HUDEP-2 (cell line): Measurements from ENCODE around the gene PCDHGB3.
"Not testable (repeated sequence)": the region's sequence is repeated elsewhere in the genome, so short reads cannot be mapped to it uniquely, and the experiment has no call there.

Source experiments
- DNase-seq, 76 experiments: peaks; one replicate each; lab custom pipeline; 2025; ENCODE audit not compliant: unreplicated experiment in 76 of 76; lab: John Stamatoyannopoulos, UW

The PCDHGB3 gene

DNA sequence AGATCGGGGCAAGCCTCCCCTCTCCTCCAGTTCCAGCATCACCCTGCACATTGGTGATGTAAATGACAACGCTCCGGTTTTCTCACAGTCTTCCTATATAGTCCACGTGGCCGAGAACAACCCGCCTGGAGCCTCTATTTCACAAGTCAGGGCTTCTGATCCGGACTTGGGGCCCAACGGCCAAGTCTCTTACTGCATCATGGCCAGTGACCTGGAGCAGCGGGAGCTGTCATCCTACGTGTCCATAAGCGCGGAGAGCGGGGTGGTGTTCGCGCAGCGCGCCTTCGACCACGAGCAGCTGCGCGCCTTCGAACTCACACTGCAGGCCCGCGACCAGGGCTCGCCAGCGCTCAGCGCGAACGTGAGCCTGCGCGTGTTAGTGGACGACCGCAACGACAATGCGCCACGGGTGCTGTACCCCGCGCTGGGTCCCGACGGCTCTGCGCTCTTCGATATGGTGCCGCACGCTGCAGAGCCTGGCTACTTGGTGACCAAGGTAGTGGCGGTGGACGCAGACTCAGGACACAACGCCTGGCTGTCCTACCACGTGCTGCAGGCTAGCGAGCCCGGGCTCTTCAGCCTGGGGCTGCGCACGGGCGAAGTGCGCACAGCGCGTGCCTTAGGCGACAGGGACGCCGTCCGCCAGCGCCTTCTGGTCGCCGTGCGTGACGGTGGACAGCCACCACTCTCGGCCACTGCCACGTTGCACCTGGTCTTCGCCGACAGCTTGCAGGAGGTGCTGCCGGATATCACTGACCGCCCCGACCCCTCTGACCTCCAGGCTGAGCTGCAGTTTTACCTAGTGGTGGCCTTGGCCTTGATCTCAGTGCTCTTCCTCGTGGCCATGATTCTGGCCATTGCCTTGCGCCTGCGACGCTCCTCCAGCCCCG lies 19.4 kb downstream of the PCDHGB3 start:
- no peak for DNase-seq

DNA sequence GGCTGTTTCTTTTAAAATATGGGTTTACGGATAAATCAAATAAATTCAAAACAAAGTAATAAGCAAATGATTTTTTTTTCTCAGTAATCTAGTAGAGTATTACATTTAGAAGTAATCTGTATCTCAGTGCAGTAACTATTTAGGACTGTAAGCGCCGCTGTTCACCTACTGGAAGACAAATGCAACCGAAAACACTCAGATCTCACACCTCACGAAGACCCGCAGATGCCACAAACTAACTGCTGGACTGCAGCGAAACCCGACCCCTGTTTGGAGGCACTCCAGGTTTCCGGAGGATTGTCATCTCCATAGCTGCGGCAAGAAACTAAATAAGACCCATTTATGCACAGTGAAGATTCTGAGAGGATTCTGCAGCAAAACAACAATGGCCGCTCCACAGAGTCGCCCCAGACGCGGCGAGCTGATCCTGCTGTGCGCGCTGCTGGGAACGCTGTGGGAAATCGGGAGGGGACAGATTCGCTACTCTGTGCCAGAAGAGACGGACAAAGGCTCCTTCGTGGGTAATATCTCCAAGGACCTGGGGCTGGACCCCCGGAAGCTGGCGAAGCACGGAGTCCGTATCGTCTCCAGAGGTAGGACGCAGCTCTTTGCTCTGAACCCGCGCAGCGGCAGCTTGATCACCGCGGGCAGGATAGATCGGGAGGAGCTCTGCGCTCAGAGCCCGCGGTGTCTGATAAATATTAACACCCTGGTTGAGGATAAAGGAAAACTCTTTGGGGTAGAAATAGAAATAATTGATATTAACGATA lies 22.6 kb downstream of the PCDHGB3 start, which contains the start of gene PCDHGA8:
TSS of gene PCDHGA8 (plus strand) at position 205 of the 770 bp plus-strand sequence. CDS start at position 386, 181 bp downstream.
- DNase-seq: no peak

DNA sequence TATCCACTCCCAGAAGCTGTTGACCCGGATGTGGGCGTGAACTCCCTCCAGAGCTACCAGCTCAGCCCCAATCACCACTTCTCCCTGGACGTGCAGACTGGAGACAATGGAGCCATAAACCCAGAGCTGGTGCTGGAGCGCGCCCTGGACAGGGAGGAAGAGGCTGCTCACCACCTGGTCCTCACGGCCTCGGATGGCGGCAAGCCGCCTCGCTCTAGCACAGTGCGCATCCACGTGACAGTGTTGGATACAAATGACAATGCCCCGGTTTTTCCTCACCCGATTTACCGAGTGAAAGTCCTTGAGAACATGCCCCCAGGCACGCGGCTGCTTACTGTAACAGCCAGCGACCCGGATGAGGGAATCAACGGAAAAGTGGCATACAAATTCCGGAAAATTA lies 23.2 kb downstream of the PCDHGB3 start:
- DNase-seq: no peak

DNA sequence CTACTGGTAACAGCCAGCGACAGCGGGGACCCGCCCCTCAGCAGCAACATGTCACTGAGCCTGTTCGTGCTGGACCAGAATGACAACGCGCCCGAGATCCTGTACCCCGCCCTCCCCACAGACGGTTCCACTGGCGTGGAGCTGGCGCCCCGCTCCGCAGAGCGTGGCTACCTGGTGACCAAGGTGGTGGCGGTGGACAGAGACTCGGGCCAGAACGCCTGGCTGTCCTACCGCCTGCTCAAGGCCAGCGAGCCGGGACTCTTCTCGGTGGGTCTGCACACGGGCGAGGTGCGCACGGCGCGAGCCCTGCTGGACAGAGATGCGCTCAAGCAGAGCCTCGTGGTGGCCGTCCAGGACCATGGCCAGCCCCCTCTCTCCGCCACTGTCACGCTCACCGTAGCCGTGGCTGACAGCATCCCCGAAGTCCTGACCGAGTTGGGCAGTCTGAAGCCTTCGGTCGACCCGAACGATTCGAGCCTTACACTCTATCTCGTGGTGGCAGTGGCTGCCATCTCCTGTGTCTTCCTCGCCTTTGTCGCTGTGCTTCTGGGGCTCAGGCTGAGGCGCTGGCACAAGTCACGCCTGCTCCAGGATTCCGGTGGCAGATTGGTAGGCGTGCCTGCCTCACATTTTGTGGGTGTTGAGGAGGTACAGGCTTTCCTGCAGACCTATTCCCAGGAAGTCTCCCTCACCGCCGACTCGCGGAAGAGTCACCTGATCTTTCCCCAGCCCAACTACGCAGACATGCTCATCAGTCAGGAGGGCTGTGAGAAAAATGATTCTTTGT lies 24.6 kb downstream of the PCDHGB3 start:
- not testable (repeated sequence) for DNase-seq

DNA sequence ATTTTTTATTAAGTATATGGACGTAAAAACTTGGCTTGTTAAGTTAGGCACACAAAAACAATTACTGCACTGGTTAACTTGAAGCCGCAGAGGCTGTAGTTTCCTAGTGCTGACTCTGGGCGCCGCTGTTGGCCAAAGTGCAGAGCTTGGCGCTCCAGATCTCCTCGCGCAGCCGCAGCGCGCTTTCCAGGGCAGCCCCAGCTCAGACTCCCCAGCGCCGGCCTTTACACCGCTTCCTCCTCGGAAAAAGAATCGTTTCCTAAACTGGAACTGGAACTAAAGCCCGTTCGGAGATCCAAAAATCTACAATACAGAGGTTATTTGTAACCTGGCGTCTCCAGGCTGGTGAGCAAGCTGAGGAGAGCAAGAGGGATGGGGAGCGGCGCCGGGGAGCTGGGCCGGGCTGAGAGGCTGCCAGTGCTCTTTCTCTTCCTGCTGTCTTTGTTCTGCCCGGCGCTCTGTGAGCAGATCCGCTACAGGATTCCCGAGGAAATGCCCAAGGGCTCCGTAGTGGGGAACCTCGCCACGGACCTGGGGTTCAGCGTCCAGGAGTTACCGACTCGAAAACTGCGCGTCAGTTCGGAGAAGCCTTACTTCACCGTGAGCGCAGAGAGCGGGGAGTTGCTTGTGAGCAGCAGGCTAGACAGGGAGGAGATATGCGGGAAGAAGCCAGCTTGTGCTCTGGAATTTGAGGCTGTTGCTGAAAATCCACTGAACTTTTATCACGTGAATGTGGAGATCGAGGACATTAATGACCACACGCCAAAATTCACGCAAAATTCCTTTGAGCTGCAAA lies 27.9 kb downstream of the PCDHGB3 start, which contains the start of gene PCDHGB5:
TSS of gene PCDHGB5 (plus strand) at position 192 of the 796 bp plus-strand sequence. CDS start at position 373, 181 bp downstream.
- DNase-seq: peak in 9 of 76 experiments; percentile 2 to 25 (median 11)

DNA sequence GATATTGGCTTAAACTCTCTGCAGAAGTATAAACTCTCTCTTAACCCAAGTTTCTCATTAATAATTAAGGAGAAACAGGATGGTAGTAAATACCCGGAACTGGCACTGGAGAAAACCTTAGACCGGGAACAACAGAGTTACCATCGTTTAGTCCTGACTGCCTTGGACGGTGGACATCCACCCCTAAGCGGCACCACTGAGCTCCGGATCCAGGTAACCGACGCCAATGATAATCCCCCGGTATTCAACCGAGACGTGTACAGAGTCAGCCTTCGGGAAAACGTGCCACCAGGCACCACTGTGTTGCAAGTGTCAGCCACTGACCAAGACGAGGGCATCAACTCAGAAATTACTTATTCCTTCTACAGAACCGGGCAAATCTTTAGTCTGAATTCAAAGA lies 28.6 kb downstream of the PCDHGB3 start:
- no peak for DNase-seq

DNA sequence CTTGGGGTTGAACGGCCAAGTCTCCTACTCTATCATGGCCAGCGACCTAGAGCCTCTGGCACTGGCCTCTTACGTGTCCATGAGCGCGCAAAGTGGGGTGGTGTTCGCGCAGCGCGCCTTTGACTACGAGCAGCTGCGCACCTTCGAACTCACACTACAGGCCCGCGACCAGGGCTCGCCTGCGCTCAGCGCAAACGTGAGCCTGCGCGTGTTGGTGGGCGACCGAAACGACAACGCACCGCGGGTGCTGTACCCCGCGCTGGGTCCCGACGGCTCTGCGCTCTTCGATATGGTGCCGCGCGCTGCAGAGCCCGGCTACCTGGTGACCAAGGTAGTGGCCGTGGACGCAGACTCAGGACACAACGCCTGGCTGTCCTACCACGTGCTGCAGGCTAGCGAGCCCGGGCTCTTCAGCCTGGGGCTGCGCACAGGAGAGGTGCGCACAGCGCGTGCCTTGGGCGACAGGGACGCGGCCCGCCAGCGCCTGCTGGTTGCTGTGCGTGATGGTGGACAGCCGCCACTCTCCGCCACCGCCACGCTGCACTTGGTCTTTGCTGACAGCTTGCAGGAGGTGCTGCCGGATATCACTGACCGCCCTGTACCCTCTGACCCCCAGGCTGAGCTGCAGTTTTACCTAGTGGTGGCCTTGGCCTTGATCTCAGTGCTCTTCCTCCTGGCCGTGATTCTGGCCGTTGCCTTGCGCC lies 29.7 kb downstream of the PCDHGB3 start:
- no peak for DNase-seq

DNA sequence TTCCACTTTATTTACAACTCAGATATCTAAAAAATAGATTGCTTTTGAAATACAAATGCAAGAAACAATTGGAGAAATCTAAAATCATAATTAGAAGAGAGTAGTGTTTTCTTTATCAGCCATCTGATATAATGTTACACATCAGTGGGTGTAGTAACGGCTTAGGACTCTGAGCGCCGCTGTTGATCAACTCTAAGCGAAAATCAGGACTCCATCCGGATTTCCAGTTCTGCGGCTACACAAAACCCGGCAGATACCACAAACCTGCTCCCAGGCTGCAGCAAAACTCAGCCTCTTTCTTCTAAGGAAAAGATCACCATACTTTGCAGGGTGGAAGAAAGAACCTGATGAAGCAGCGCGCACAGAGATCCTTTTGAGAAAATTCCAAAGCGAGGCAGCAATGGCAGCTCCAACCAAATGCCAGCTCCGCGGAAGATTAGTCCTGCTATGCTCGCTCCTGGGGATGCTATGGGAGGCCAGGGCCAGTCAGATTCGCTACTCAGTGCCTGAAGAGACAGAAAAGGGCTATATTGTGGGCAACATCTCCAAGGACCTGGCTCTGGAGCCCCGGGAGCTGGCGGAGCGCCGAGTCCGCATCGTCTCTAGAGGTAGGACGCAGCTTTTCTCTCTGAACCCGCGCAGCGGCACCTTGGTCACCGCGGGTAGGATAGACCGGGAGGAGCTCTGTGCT lies 32.7 kb downstream of the PCDHGB3 start, which contains the start of gene PCDHGA9:
TSS of gene PCDHGA9 (plus strand) at position 226 of the 691 bp plus-strand sequence. CDS start at position 401, 175 bp downstream.
- no peak for DNase-seq

DNA sequence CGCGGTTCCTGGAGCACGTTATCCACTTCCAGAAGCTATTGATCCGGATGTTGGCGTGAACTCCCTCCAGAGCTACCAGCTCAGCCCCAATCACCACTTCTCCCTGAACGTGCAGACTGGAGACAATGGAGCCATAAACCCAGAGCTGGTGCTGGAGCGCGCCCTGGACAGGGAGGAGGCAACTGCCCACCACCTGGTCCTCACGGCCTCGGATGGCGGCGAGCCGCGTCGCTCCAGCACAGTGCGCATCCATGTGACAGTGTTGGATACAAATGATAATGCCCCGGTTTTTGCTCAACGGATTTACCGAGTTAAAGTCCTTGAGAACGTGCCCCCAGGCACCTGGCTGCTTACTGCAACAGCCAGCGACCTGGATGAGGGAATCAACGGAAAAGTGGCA lies 33.3 kb downstream of the PCDHGB3 start:
- DNase-seq: no peak

DNA sequence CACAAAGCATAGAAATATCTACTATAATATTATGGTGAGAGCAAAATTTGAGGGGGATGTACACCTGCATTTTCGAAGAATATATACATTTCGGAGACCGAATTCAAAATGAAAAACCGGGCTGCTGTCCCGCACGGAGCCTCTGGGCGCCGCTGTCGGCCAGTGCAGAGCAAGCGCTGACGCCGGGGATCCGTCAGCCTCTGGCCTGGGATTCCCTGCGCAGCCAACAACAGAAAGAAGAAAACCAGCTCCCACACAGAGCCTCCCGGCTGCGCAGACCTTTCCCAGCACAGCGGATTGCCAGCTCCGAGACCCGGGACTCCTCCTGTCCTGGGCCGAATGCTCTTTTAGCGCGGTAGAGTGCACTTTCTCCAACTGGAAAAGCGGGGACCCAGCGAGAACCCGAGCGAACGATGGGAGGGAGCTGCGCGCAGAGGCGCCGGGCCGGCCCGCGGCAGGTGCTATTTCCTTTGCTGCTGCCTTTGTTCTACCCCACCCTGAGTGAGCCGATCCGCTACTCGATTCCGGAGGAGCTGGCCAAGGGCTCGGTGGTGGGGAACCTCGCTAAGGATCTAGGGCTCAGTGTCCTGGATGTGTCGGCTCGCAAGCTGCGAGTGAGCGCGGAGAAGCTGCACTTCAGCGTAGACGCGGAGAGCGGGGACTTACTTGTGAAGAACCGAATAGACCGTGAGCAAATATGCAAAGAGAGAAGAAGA lies 37.9 kb downstream of the PCDHGB3 start, which contains the start of gene PCDHGB6:
TSS of gene PCDHGB6 (plus strand) at position 232 of the 716 bp plus-strand sequence. CDS start at position 414, 182 bp downstream.
- DNase-seq: peak in 10 of 76 experiments; percentile 3 to 22 (median 14)

DNA sequence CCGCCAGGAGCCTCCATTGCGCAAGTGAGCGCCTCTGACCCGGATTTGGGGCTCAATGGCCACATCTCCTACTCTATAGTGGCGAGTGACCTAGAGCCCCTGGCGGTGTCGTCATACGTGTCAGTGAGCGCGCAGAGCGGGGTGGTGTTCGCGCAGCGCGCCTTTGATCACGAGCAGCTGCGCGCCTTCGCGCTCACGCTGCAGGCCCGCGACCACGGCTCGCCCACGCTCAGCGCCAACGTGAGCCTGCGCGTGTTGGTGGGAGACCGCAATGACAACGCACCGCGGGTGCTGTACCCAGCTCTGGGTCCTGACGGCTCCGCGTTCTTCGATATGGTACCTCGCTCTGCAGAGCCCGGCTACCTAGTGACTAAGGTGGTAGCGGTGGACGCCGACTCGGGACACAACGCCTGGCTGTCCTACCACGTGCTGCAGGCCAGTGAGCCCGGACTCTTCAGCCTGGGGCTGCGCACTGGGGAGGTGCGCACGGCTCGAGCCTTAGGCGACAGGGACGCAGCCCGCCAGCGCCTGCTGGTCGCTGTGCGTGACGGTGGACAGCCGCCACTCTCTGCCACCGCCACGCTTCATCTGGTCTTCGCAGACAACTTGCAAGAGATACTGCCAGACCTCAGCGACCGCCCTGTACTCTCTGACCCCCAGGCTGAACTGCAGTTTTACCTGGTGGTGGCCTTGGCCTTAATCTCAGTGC lies 39.7 kb downstream of the PCDHGB3 start:
- DNase-seq: no peak

DNA sequence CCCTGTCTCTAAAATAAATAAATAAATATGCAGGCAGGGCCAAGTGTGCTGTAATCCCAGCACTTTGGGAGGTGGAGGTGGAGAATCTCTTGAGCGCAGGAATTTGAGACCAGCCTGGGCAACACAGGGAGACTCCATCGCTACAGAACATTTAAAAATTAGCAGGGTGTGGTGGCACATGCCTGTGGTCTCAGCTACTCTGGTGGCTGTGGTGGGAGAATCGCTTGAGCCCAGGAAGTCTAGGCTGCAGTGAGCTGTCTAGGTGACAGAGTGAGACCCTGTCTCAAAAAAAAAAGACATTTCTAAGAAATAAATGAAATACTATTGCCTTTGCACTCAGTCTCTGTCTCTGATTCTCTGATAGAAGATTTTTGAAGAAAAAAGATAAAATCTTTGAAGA lies 41.5 kb downstream of the PCDHGB3 start:
- no peak for DNase-seq

DNA sequence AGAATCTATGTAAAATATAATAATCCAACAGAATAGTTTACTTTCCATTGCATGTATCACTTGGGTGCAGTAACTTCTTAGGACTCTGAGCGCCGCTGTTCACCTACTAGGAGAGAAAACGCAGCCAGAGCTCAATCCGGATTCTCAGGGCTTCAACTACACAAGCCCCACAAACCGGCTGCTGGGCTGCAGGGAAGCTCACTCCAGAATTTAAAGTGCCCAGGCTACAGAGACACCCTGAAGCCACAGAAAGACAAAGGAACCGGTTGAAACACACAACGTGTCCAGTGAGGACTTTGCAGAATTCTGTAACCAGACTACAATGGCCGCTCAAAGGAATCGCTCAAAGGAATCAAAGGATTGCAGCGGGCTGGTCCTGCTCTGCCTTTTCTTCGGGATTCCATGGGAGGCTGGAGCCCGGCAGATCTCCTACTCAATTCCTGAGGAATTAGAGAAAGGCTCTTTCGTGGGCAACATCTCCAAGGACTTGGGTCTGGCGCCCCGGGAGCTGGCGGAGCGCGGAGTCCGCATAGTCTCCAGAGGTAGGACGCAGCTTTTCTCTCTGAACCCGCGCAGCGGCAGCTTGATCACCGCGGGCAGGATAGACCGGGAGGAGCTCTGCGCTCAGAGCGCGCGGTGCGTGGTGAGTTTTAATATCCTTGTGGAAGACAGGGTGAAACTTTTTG lies 43.0 kb downstream of the PCDHGB3 start, which contains the start of gene PCDHGA10:
TSS of gene PCDHGA10 (plus strand) at position 134 of the 686 bp plus-strand sequence. CDS start at position 323, 189 bp downstream.
- DNase-seq: peak in 54 of 76 experiments; percentile 1 to 67 (median 30)

DNA sequence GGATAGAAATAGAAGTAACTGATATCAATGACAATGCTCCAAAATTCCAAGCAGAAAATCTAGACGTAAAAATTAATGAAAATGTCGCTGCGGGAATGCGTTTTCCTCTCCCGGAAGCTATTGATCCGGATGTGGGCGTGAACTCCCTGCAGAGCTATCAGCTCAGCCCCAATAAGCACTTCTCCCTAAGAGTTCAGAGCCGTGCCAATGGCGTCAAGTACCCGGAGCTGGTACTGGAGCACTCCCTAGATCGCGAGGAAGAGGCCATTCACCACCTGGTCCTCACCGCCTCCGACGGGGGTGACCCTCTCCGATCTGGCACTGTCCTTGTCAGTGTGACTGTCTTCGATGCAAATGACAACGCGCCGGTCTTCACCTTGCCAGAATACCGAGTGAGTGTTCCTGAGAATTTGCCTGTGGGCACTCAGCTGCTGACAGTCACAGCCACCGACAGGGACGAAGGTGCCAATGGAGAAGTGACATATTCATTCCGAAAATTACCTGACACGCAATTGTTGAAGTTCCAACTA lies 43.6 kb downstream of the PCDHGB3 start:
- peak in 1 of 76 experiments; percentile 6 for DNase-seq

DNA sequence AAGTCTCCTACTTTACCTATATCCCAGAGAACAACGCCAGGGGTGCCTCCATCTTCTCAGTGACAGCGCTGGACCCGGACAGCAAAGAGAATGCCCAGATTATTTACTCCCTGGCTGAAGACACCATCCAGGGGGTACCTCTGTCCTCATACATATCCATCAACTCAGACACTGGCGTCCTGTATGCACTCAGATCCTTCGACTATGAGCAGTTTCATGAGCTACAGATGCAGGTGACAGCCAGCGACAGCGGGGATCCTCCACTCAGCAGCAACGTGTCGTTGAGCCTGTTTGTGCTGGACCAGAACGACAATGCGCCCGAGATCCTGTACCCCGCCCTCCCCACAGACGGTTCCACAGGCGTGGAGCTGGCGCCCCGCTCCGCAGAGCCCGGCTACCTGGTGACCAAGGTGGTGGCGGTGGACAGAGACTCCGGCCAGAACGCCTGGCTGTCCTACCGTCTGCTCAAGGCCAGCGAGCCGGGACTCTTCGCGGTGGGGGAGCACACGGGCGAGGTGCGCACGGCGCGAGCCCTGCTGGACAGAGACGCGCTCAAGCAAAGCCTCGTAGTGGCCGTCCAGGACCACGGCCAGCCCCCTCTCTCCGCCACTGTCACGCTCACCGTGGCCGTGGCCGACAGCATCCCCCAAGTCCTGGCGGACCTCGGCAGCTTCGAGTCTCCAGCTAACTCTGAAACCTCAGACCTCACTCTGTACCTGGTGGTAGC lies 44.7 kb downstream of the PCDHGB3 start:
- not testable (repeated sequence) for DNase-seq
